CD8-positive, alpha-beta memory T cell (primary cell): ENCODE data around the gene ENDOD1. TPM values are rescaled to one million over a fixed set of nuclear protein-coding genes. Genes with fewer than 3 reads are reported as not detected.
A peak's percentile ranks its signal among the peaks of the same experiment; 100 is the strongest.

Source experiments
- CTCF ChIA-PET: fragments of 350-600 bp; sonication (Branson Sonifier 250); formaldehyde crosslinking; loops from one replicate; lab custom pipeline; 2021; ENCODE audit warnings: antibody characterized with exemption; lab: Charles Lee
- POLR2A ChIA-PET: fragments of 350-600 bp; sonication (Branson Sonifier 250); formaldehyde crosslinking; loops from one replicate; lab custom pipeline; 2021; ENCODE audit warnings: antibody characterized with exemption; lab: Charles Lee
- DNase-seq, 5 donors: peaks; one replicate each; pipeline versions ENCODE4 v3.0.0 to v3.0.0-alpha.2; 2020 to 2022; ENCODE audit warnings: mixed read lengths in 1 of 5
- H3K27ac ChIP-seq: one replicate; pipeline ENCODE4 v1.7.0; 2013; ENCODE audit warnings: low read depth, mild to moderate bottlenecking, low read length, moderate library complexity
- H3K27me3 ChIP-seq: 2 replicates; pipeline ENCODE4 v1.7.0; 2013; ENCODE audit warnings: low read length, mild to moderate bottlenecking; ENCODE audit not compliant: insufficient read depth, poor library complexity, severe bottlenecking
- H3K36me3 ChIP-seq: 2 replicates; pipeline ENCODE4 v1.7.0; 2013; ENCODE audit warnings: mild to moderate bottlenecking, low read length, moderate library complexity; ENCODE audit not compliant: insufficient read depth
- H3K4me1 ChIP-seq: 2 replicates; pipeline ENCODE4 v1.7.0; 2013; ENCODE audit warnings: mild to moderate bottlenecking, low read length, moderate library complexity; ENCODE audit not compliant: insufficient read depth
- H3K4me3 ChIP-seq: 2 replicates; pipeline ENCODE4 v1.7.0; 2013; ENCODE audit warnings: mild to moderate bottlenecking, low read length
- H3K9me3 ChIP-seq: 2 replicates; pipeline ENCODE4 v1.7.0; 2013; ENCODE audit warnings: mild to moderate bottlenecking, low read length
- H3K27ac Mint-ChIP-seq, 8 donors: one replicate each; pipeline ENCODE4 v1.8.0; 2020 to 2021; ENCODE audit warnings: mixed read lengths in 8 of 8, mild to moderate bottlenecking in 6 of 8, inconsistent platforms in 3 of 8, moderate library complexity in 3 of 8
- H3K27me3 Mint-ChIP-seq, 2 donors: one replicate each; pipeline ENCODE4 v1.8.0; 2020 to 2021; ENCODE audit warnings: mixed read lengths in 2 of 2, mild to moderate bottlenecking in 1 of 2, moderate library complexity in 1 of 2
- H3K36me3 Mint-ChIP-seq, 3 donors: one replicate each; pipeline ENCODE4 v1.8.0; 2020 to 2021; ENCODE audit warnings: mixed read lengths in 3 of 3, inconsistent platforms in 1 of 3, mild to moderate bottlenecking in 1 of 3
- H3K4me1 Mint-ChIP-seq, 3 donors: one replicate each; pipeline ENCODE4 v1.8.0; 2020 to 2021; ENCODE audit warnings: mixed read lengths in 3 of 3, inconsistent platforms in 1 of 3, mild to moderate bottlenecking in 1 of 3
- H3K4me3 Mint-ChIP-seq, 7 donors: one replicate each; pipeline ENCODE4 v1.8.0; 2020 to 2021; ENCODE audit warnings: mixed read lengths in 7 of 7, mild to moderate bottlenecking in 6 of 7, moderate library complexity in 4 of 7, inconsistent platforms in 2 of 7
- H3K9me3 Mint-ChIP-seq, 5 donors: one replicate each; pipeline ENCODE4 v1.8.0; 2020 to 2022; ENCODE audit warnings: mixed read lengths in 5 of 5, mild to moderate bottlenecking in 3 of 5, moderate library complexity in 2 of 5, inconsistent platforms in 1 of 5
- polyA plus RNA-seq: library from polyadenylated mRNA; unstranded; fragments of 300-500 nt; fragmentation: Illumina TruSeq; gene quantifications from one replicate; pipeline ENCODE4 v1.2.3, GENCODE V29; 2021
- total RNA-seq, 2 experiments: library from RNA; stranded (reverse); gene quantifications; one replicate each; pipeline ENCODE4 v1.2.3, GENCODE V29; 2021

ENDOD1 gene
- total and polyA plus RNA-seq, 3 experiments from 2014 or later = 11.1 to 30.1 (median 29.6) TPM

- H3K4me3 ChIP-seq = peak overlapping the region; percentile 78
- no peaks in the 10 kb centered on the region for H3K9me3 ChIP-seq
- CTCF ChIA-PET = interaction anchor here (0.9 to 8.7 kb wide), 23 partner anchors 9 to 1322 kb away, joined by 3 to 116 read pairs (median 4); partner anchors contain the start of genes CCDC82, CEP57, CWC15 and ENDOD1
- peak overlapping the region; percentile 96 for H3K27ac ChIP-seq
- H3K27me3 Mint-ChIP-seq = no peaks in the 10 kb centered on the region
- no peaks in the 10 kb centered on the region for H3K9me3 Mint-ChIP-seq
- peak overlapping the region; percentile 91 to 100 (median 97) for H3K4me3 Mint-ChIP-seq
- H3K27ac Mint-ChIP-seq = peak overlapping the region; percentile 85 to 99 (median 99)
- H3K4me1 Mint-ChIP-seq = peaks cover 27 to 37% (median 33%) of the 10 kb centered on the region in 3 donors
- H3K27me3 ChIP-seq = no peaks in the 10 kb centered on the region
- no peaks in the 10 kb centered on the region for H3K36me3 ChIP-seq
- DNase-seq = peak; percentile 65 to 84 (median 76)
- POLR2A ChIA-PET = interaction anchor here (0.6 to 7.1 kb wide), 24 partner anchors 9 to 1326 kb away, joined by 3 to 164 read pairs (median 5); partner anchors contain the start of genes C11orf54, CCDC82, CEP57 and CWC15
- H3K4me1 ChIP-seq = peaks cover 29% of the 10 kb centered on the region
- H3K36me3 Mint-ChIP-seq = peaks cover 0 to 30% (median 7%) of the 10 kb centered on the region in 3 donors
These were observed 22.4 kb upstream of the ENDOD1 start for GRCh38 chr11:95067039-95067840.

- H3K4me3 Mint-ChIP-seq = peak overlapping the region; percentile 91 to 100 (median 97)
- H3K9me3 Mint-ChIP-seq = no peaks in the 10 kb centered on the region
- peaks cover 27 to 40% (median 38%) of the 10 kb centered on the region in 3 donors for H3K4me1 Mint-ChIP-seq
- no peaks in the 10 kb centered on the region for H3K27me3 Mint-ChIP-seq
- POLR2A ChIA-PET = interaction anchor here (0.9 to 7.1 kb wide), 17 partner anchors 22 to 1327 kb away, joined by 3 to 164 read pairs (median 9); partner anchors contain the start of genes C11orf54, CCDC82, CEP57 and CWC15
- CTCF ChIA-PET = interaction anchor here (0.8 to 8.7 kb wide), 22 partner anchors 9 to 1322 kb away, joined by 3 to 116 read pairs (median 4); partner anchors contain the start of genes CCDC82, CEP57, CWC15 and ENDOD1
- peaks cover 29% of the 10 kb centered on the region for H3K4me1 ChIP-seq
- peaks cover 0 to 34% (median 7%) of the 10 kb centered on the region in 3 donors for H3K36me3 Mint-ChIP-seq
- peak overlapping the region; percentile 96 for H3K27ac ChIP-seq
- no peaks in the 10 kb centered on the region for H3K27me3 ChIP-seq
- H3K27ac Mint-ChIP-seq = peak overlapping the region; percentile 85 to 99 (median 98)
- peak overlapping the region; percentile 78 for H3K4me3 ChIP-seq
- no peaks in the 10 kb centered on the region for H3K36me3 ChIP-seq
- H3K9me3 ChIP-seq = no peaks in the 10 kb centered on the region
- peak in 1 of 5 donors; percentile 62 for DNase-seq
These were observed 21.8 kb upstream of the ENDOD1 start for GRCh38 chr11:95067841-95068219.

DNA sequence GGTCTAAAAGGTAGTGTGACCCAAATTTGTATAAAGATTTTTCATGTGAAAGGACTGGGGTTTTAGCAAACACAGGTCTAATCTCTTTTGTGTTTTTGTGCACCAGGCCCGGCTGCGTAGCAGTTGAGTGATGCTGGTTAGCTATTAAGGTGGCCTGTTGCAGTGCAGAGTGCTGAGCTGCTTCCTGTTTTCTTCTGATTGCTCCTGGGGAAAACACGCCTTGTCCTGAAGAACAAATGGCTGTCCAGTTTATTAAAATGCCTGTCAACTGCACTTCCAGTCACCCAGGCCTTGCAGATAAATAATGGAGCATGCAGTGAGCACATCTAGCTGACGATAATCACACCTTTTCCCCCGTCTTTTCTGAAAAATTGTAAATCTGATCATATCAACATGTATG lies 21.1 kb upstream of the ENDOD1 start:
- Histone ChIP-seq H3K4me3 (peak overlapping the region; percentile 78), H3K9me3 (no peaks in the 10 kb centered on the region), H3K36me3 (no peaks in the 10 kb centered on the region), H3K27ac (peak overlapping the region; percentile 96), H3K27me3 (no peaks in the 10 kb centered on the region), H3K4me1 (peaks cover 29% of the 10 kb centered on the region)
- ChIA-PET POLR2A (interaction anchor here (1.5 to 7.1 kb wide), 11 partner anchors 21 to 1321 kb away, joined by 3 to 164 read pairs (median 9); partner anchors contain the start of genes CCDC82, CEP57, CWC15 and ENDOD1), CTCF (interaction anchor here (0.8 to 8.7 kb wide), 13 partner anchors 12 to 722 kb away, joined by 3 to 116 read pairs (median 3); partner anchors contain the start of genes CEP57, ENDOD1, FAM76B and SESN3)
- H3K4me3 Mint-ChIP-seq = peak overlapping the region; percentile 91 to 100 (median 97)
- peaks cover 0 to 38% (median 7%) of the 10 kb centered on the region in 3 donors for H3K36me3 Mint-ChIP-seq
- peak; percentile 54 to 85 (median 77) for DNase-seq
- H3K27me3 Mint-ChIP-seq = no peaks in the 10 kb centered on the region
- H3K4me1 Mint-ChIP-seq = peaks cover 30 to 44% (median 42%) of the 10 kb centered on the region in 3 donors
- H3K9me3 Mint-ChIP-seq = no peaks in the 10 kb centered on the region
- H3K27ac Mint-ChIP-seq = peak overlapping the region; percentile 85 to 99 (median 98)

DNA sequence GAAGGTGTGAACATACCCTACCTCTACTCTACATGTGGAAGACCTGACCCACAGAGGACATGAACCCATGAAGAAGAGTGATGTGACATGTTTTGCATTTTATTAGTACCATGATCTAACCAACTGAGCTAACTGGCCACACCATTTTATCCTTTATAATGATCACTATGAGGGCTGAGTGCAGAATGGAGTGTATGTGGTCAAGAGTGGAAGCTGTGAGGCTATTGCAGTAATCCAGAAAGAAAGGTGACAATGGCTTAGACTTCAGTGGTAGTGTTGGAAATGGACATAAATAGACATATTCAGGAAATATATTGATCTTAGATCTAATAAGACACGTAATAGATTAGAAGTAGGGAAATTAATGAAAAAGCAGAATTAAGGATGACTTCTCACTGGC lies 19.2 kb upstream of the ENDOD1 start:
- ChIA-PET CTCF (interaction anchor here (0.7 to 8.7 kb wide), 10 partner anchors 8 to 693 kb away, joined by 3 to 116 read pairs (median 8); partner anchors contain the start of genes ENDOD1 and SESN3), POLR2A (interaction anchor here (0.6 to 7.1 kb wide), 3 partner anchors 19 to 1409 kb away, joined by 4 to 164 read pairs (median 10); partner anchors contain the start of genes CEP295 and ENDOD1)
- Histone ChIP-seq H3K4me1 (peaks cover 29% of the 10 kb centered on the region), H3K27me3 (no peaks in the 10 kb centered on the region), H3K9me3 (no peaks in the 10 kb centered on the region), H3K27ac (no peak overlapping the region), H3K36me3 (no peaks in the 10 kb centered on the region), H3K4me3 (peak overlapping the region; percentile 13)
- Mint-ChIP-seq H3K36me3 (peaks cover 0 to 38% (median 7%) of the 10 kb centered on the region in 3 donors), H3K4me1 (peaks cover 30 to 44% (median 42%) of the 10 kb centered on the region in 3 donors), H3K27me3 (peaks cover 0 to 1% of the 10 kb centered on the region in 2 donors), H3K27ac (peak overlapping the region in 6 of 8 donors; percentile 7 to 71 (median 22)), H3K4me3 (peak overlapping the region; percentile 12 to 52 (median 37)), H3K9me3 (no peaks in the 10 kb centered on the region)
- DNase-seq = no peak

DNA sequence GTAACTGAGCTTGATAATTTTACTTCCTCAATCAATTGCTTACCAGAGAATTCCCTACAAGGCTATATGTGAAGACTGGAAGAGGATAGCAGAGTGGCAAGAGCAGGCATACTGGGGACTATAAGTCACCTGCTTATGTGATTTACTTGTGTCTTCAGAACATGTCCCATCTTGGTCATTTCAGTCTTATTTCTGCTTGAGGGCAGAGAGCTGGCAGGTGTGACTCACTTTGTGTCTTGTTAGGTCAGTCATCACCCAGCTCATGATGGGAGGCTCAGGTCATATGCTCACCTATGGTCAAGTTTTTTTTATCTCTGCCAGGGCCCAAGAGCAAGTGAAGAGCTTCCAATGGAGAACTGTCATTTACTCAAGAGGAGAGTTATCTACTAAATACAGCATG lies 16.7 kb upstream of the ENDOD1 start:
- Histone ChIP-seq H3K4me3 (no peak overlapping the region), H3K36me3 (no peaks in the 10 kb centered on the region), H3K9me3 (no peaks in the 10 kb centered on the region), H3K27me3 (no peaks in the 10 kb centered on the region), H3K4me1 (peaks cover 26% of the 10 kb centered on the region), H3K27ac (no peak overlapping the region)
- Mint-ChIP-seq H3K36me3 (peaks cover 0 to 31% (median 7%) of the 10 kb centered on the region in 3 donors), H3K27ac (peak overlapping the region in 1 of 8 donors; percentile 54), H3K4me1 (peaks cover 25 to 37% (median 36%) of the 10 kb centered on the region in 3 donors), H3K9me3 (no peaks in the 10 kb centered on the region), H3K27me3 (peaks cover 0 to 1% of the 10 kb centered on the region in 2 donors), H3K4me3 (no peak overlapping the region)
- no peak for DNase-seq
- POLR2A ChIA-PET = interaction anchor here (7.1 kb wide), 1 partner anchor 17 kb away, joined by 164 read pairs; the partner anchor contains the start of gene ENDOD1
- CTCF ChIA-PET = interaction anchor here (0.9 to 8.7 kb wide), 3 partner anchors 9 to 79 kb away, joined by 3 to 116 read pairs (median 5); partner anchors contain the start of gene ENDOD1

- Histone ChIP-seq H3K36me3 (no peaks in the 10 kb centered on the region), H3K27me3 (no peaks in the 10 kb centered on the region), H3K9me3 (no peaks in the 10 kb centered on the region), H3K4me3 (no peak overlapping the region), H3K4me1 (peaks cover 14% of the 10 kb centered on the region), H3K27ac (no peak overlapping the region)
- Mint-ChIP-seq H3K4me3 (no peak overlapping the region), H3K27me3 (peaks cover 1 to 2% of the 10 kb centered on the region in 2 donors), H3K9me3 (no peaks in the 10 kb centered on the region), H3K4me1 (peaks cover 14 to 26% (median 22%) of the 10 kb centered on the region in 3 donors), H3K36me3 (peaks cover 0 to 20% (median 2%) of the 10 kb centered on the region in 3 donors), H3K27ac (peak overlapping the region in 1 of 8 donors; percentile 64)
- no peak for DNase-seq
- POLR2A ChIA-PET = no interaction called here
- CTCF ChIA-PET = interaction anchor here (1.1 to 8.7 kb wide), 3 partner anchors 10 to 18 kb away, joined by 3 to 116 read pairs (median 10); partner anchors contain the start of gene ENDOD1
These were observed 14.7 kb upstream of the ENDOD1 start for GRCh38 chr11:95074792-95075563.

- Histone ChIP-seq H3K4me1 (peaks cover under 1% of the 10 kb centered on the region), H3K9me3 (no peaks in the 10 kb centered on the region), H3K4me3 (no peak overlapping the region), H3K27me3 (no peaks in the 10 kb centered on the region), H3K36me3 (no peaks in the 10 kb centered on the region), H3K27ac (no peak overlapping the region)
- H3K27ac Mint-ChIP-seq = no peak overlapping the region
- CTCF ChIA-PET = interaction anchor here (1.1 to 1.9 kb wide), 3 partner anchors 9 to 17 kb away, joined by 3 to 10 read pairs (median 3); partner anchors contain the start of gene SRSF8
- H3K36me3 Mint-ChIP-seq = peaks cover 0 to 12% (median 0%) of the 10 kb centered on the region in 3 donors
- DNase-seq = no peak
- peaks cover 6 to 14% (median 11%) of the 10 kb centered on the region in 3 donors for H3K4me1 Mint-ChIP-seq
- H3K27me3 Mint-ChIP-seq = peaks cover 1 to 4% of the 10 kb centered on the region in 2 donors
- H3K9me3 Mint-ChIP-seq = no peaks in the 10 kb centered on the region
- H3K4me3 Mint-ChIP-seq = no peak overlapping the region
- POLR2A ChIA-PET = interaction anchor here (1.1 to 1.4 kb wide), 2 partner anchors 9 to 13 kb away, joined by 3 to 6 read pairs; partner anchors contain the start of gene ENDOD1
These were observed 13.2 kb upstream of the ENDOD1 start for GRCh38 chr11:95076416-95076815.
